GM21576 (cell line): ENCODE results near the gene CALML3.

Source experiments
- ATAC-seq: cut with Tn5 transposase; IDR thresholded peaks from one replicate; pipeline ENCODE4 v1.9.1; 2021; ENCODE audit warnings: mild to moderate bottlenecking, moderate library complexity; ENCODE audit not compliant: unreplicated experiment

CALML3 gene

GRCh38 chr10:5538446-5538845 lies 13.7 kb downstream of the CALML3 start:
- no peak for ATAC-seq

- ATAC-seq, result no peak
Measured at GRCh38 chr10:5538892-5539651, 14.3 kb downstream of the CALML3 start.

GRCh38 chr10:5540080-5540479 lies 15.3 kb downstream of the CALML3 start:
- no peak for ATAC-seq

GRCh38 chr10:5540891-5541290 lies 16.1 kb downstream of the CALML3 start:
- no peak for ATAC-seq

GRCh38 chr10:5542100-5542499 lies 17.3 kb downstream of the CALML3 start:
- no peak for ATAC-seq

GRCh38 chr10:5543623-5544022 lies 18.9 kb downstream of the CALML3 start:
- no peak for ATAC-seq

GRCh38 chr10:5544216-5544805 lies 19.6 kb downstream of the CALML3 start:
- no peak for ATAC-seq

GRCh38 chr10:5545011-5545410 lies 20.2 kb downstream of the CALML3 start:
- ATAC-seq, result no peak

GRCh38 chr10:5545426-5545777 lies 20.6 kb downstream of the CALML3 start:
- no peak for ATAC-seq

- no peak for ATAC-seq
Measured at GRCh38 chr10:5545778-5546710, 21.3 kb downstream of the CALML3 start.

GRCh38 chr10:5546891-5547680 lies 22.3 kb downstream of the CALML3 start:
- ATAC-seq, result no peak

- ATAC-seq, result no peak
Measured at GRCh38 chr10:5547681-5547930, 22.8 kb downstream of the CALML3 start.

GRCh38 chr10:5547931-5548660 lies 23.3 kb downstream of the CALML3 start:
- no peak for ATAC-seq

- ATAC-seq, result no peak
Measured at GRCh38 chr10:5549462-5550249, 24.9 kb downstream of the CALML3 start.

GRCh38 chr10:5550250-5550545 lies 25.4 kb downstream of the CALML3 start:
- no peak for ATAC-seq

- ATAC-seq, result no peak
Measured at GRCh38 chr10:5550621-5551530, 26.1 kb downstream of the CALML3 start.

GRCh38 chr10:5551531-5552375 lies 27.0 kb downstream of the CALML3 start:
- no peak for ATAC-seq
